OCI-LY3 (cell line): ENCODE data around the gene CYP24A1.

Source experiments
- EZH2phosphoT487 ChIP-seq: fragments of 200-600 bp; shearing (Covaris generic); IDR thresholded peaks from 2 replicates; pipeline ENCODE4 v1.6.1; 2018; ENCODE audit warnings: antibody characterized with exemption, mixed run types, low read depth
- TF ChIP-seq, protein P1 (sequence below): fragments of 200-600, 300-600 bp; sonication (generic); IDR thresholded peaks from 2 replicates; pipeline ENCODE4 v1.5.1; 2014; ENCODE audit warnings: antibody characterized with exemption, low read length, low read depth

DNA sequence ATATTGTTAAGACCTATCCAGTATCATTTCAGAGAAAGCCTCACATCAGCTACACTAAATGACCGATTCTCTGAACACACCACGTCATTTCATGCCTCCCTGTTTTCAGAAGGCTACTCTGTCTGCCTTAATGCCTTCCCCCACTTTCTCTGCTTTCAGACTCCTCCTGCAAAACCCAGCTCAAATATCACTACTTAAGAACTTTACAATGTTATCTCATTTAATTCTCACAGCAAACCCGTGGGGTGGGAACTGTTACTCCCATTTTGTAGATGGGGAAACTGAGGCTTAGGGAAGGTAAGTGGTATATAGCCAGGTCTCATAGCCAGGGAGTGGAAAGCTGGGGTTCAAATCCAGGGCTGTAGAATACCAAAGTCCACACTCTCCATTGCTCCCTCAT is 2.8 kb downstream of the CYP24A1 start:
- TF ChIP-seq, protein P1, sequence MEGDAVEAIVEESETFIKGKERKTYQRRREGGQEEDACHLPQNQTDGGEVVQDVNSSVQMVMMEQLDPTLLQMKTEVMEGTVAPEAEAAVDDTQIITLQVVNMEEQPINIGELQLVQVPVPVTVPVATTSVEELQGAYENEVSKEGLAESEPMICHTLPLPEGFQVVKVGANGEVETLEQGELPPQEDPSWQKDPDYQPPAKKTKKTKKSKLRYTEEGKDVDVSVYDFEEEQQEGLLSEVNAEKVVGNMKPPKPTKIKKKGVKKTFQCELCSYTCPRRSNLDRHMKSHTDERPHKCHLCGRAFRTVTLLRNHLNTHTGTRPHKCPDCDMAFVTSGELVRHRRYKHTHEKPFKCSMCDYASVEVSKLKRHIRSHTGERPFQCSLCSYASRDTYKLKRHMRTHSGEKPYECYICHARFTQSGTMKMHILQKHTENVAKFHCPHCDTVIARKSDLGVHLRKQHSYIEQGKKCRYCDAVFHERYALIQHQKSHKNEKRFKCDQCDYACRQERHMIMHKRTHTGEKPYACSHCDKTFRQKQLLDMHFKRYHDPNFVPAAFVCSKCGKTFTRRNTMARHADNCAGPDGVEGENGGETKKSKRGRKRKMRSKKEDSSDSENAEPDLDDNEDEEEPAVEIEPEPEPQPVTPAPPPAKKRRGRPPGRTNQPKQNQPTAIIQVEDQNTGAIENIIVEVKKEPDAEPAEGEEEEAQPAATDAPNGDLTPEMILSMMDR, result no peak
- TF ChIP-seq EZH2phosphoT487, result no peak
